HG03342 (cell line): ENCODE data around the gene SLC35F3.

Experiments used
- ATAC-seq: cut with Tn5 transposase; IDR thresholded peaks from one replicate; pipeline ENCODE4 v1.9.1; 2021; ENCODE audit warnings: mild to moderate bottlenecking, moderate library complexity; ENCODE audit not compliant: unreplicated experiment

The SLC35F3 gene

GRCh38 chr1:233909195-233909594 lies 4.7 kb downstream of the SLC35F3 start:
- no peak for ATAC-seq

- no peak for ATAC-seq
These were observed 8.0 kb downstream of the SLC35F3 start for GRCh38 chr1:233912447-233912846.

- ATAC-seq: no peak
These were observed 8.4 kb downstream of the SLC35F3 start for GRCh38 chr1:233912909-233913308.

- no peak for ATAC-seq
These were observed 12.2 kb downstream of the SLC35F3 start for GRCh38 chr1:233916706-233917105.

GRCh38 chr1:233919786-233920185 lies 15.3 kb downstream of the SLC35F3 start:
- no peak for ATAC-seq

- no peak for ATAC-seq
These were observed 23.6 kb downstream of the SLC35F3 start for GRCh38 chr1:233928123-233928522.

- no peak for ATAC-seq
These were observed 28.9 kb downstream of the SLC35F3 start for GRCh38 chr1:233933339-233933738.

- no peak for ATAC-seq
These were observed 30.9 kb downstream of the SLC35F3 start for GRCh38 chr1:233935297-233935868.

GRCh38 chr1:233936422-233936821 lies 31.9 kb downstream of the SLC35F3 start:
- no peak for ATAC-seq

GRCh38 chr1:233936842-233937241 lies 32.4 kb downstream of the SLC35F3 start:
- ATAC-seq: no peak

- ATAC-seq: no peak
These were observed 34.0 kb downstream of the SLC35F3 start for GRCh38 chr1:233938476-233938875.

GRCh38 chr1:233939451-233939850 lies 35.0 kb downstream of the SLC35F3 start:
- no peak for ATAC-seq

GRCh38 chr1:233940908-233941307 lies 36.4 kb downstream of the SLC35F3 start:
- no peak for ATAC-seq

- no peak for ATAC-seq
These were observed 40.1 kb downstream of the SLC35F3 start for GRCh38 chr1:233944601-233945000.

- no peak for ATAC-seq
These were observed 41.1 kb downstream of the SLC35F3 start for GRCh38 chr1:233945573-233945972.

GRCh38 chr1:233945979-233946378 lies 41.5 kb downstream of the SLC35F3 start:
- no peak for ATAC-seq

GRCh38 chr1:233946724-233947123 lies 42.2 kb downstream of the SLC35F3 start:
- ATAC-seq: no peak

- no peak for ATAC-seq
These were observed 47.3 kb downstream of the SLC35F3 start for GRCh38 chr1:233951804-233952203.

- no peak for ATAC-seq
These were observed 53.2 kb downstream of the SLC35F3 start for GRCh38 chr1:233957691-233958090.

GRCh38 chr1:233959102-233959501 lies 54.6 kb downstream of the SLC35F3 start:
- no peak for ATAC-seq

GRCh38 chr1:233959971-233960370 lies 55.5 kb downstream of the SLC35F3 start:
- ATAC-seq: no peak

GRCh38 chr1:233960386-233960785 lies 55.9 kb downstream of the SLC35F3 start:
- no peak for ATAC-seq

- no peak for ATAC-seq
These were observed 58.4 kb downstream of the SLC35F3 start for GRCh38 chr1:233962878-233963277.
